HG03159 (cell line): Measurements from ENCODE around the gene CCDC6.
"Not testable (repeated sequence)": the region's sequence is repeated elsewhere in the genome, so short reads cannot be mapped to it uniquely, and the experiment has no call there.

Source experiments
- ATAC-seq: cut with Tn5 transposase; IDR thresholded peaks from one replicate; pipeline ENCODE4 v1.9.1; 2021; ENCODE audit warnings: mild to moderate bottlenecking, moderate library complexity; ENCODE audit not compliant: unreplicated experiment

The CCDC6 gene

DNA sequence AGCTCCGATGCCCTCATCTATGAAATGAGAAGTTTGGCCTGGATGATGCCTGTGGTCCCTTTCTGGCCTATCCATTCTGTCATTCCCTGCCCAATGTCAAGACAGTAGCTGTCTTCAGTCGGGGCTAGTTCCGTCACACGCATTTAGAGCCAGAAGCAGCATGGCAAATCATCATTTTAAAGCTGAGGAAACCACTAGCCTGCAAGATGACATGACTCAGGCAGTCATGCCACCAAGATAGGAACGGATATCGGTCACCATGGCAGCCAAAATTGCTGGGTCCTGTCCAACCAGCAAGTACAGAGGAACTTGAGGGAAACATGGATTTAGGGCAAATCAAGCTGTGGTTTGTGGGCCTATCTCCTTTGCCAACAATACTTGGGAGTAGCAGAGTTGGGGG, 88.6 kb downstream of the CCDC6 start:
- ATAC-seq, result no peak

DNA sequence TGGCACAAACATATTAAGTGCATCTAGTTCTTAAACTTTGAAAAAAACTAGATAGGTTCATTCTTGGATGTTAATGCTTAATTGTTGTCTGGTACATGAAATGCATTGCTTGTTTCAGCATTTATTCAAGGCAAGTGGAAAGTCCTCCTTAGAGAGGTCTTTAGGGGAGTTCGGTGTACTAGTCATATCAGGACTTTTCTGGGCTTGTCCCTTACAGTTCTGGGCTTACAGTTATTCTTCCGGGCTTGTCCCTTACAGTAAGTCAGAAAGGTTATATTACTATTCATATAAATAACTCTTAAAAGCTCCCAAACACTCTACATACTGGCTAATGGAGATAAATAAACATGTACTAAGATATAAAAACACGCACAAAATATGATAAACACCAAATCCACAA, 91.5 kb downstream of the CCDC6 start:
- no peak for ATAC-seq

DNA sequence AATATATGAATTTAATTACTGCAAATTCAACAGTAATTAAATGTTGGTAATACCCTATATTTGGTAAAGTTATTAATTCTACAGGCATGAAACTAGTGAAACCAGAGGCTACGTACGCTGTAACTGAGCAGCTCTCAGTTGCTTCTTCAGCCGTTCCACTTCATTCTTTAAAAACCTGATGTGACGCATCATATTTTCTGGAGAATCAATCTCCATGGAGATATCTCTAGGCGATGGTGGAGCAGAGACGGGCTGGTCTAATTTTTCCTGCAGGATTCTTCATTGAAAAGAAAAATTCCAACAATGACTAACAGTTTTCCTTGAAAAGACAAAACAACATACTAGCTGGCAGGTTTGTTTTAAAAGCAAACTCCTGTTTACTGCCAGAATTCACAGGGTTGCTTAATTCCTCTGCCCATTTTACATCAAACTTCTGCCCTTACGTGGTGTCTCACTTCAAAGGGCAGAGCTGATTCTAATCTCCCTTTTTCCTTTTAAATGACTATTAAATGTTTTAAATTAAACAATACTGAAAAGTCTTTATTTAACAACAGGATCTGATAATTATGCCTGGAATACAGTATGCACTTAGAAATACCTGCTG, 93.7 kb downstream of the CCDC6 start:
- ATAC-seq, result no peak

DNA sequence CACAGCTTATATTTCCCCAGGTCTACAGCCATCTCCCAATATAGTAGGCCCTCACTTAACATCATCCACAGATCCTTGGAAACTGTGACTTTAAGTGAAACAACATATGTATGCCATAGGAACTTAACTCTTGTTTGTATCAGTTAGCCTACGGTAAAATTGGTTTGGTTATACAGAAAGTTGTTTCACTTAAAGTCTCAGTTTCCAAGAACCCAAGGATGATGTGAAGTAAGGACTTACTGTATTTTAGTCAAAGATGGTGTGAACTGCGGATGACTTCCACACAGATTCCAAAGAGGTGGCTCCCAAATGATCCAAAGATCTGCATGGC, 96.7 kb downstream of the CCDC6 start:
- ATAC-seq, result no peak

DNA sequence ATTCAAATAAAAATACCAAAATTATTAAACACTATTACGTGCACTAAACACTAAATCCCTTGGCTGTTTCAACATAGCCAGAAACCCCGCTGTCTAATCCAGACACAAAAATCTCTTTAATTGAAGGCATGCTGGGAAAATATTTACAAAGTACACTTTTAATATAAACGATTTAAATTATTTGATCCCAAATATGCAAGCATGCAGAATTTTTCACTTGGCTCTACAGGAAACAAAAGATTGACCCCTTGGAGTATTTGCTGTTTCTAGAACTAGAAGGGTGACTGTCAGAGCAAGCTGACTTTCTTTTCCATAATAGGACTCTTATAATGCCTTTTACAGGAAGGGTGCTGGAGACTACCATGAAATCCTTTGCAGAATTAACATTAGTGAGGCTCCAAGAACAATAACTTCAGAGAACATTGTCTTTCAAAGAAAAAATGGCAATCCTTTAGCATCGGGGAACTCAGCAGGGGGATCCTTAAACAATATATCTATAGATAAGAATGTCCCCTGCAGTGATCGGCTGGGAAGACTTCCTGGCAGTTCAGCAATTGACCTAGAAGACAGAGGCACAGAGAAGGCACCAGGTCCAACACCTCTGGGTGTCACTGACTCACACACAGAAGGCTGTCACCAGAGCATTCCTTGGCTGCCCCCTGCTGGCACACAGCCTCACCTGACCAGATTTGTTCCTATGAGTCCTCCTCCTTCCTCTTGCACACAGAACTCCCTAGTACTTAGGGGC, 97.3 kb downstream of the CCDC6 start:
- ATAC-seq, result peak; percentile 96

DNA sequence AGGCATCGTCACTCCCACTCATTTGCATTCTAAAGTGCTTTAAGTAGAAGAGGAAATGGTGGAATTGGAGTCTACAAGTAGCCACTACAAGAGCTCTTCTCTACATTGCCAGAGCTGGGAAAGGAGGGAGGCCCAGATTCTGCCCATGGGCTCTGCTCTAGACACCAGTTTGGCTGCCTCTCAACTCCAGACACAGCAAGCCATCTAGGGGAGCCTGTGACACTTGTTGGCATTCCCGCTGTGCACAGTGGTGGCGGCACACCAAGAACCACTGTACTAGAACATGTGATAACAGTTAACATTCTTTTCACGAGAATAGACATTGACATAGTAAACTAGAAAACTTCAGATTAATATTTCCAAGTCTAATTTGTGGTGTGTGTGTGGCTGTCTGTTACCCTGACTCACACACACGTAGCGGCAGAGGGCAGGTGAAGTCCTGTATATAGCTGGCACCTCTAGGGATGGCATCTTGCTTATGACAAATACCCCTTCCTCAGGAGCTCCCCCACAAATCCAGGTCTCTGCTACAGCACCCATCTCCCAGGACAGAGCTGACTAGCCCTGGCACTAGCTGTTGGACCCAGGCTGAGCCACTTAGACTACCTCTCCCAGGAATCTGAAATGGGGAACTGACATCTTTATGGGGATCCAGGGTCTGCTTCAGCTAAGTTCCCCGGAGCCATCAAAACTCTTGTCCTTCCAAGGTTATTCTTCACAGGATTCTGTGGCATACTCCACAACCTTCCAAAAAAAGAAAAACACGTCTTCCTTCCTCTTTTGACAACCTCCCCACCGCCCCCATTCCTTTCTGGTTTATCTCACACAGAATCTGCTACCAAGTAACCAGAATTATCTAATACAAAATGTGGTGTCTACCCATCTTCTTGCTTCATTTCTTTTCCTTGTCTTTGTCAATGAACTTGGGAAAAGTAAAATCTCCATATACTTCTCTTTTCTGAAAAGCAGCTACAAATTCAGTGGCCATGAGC, 98.4 kb downstream of the CCDC6 start:
- no peak for ATAC-seq

DNA sequence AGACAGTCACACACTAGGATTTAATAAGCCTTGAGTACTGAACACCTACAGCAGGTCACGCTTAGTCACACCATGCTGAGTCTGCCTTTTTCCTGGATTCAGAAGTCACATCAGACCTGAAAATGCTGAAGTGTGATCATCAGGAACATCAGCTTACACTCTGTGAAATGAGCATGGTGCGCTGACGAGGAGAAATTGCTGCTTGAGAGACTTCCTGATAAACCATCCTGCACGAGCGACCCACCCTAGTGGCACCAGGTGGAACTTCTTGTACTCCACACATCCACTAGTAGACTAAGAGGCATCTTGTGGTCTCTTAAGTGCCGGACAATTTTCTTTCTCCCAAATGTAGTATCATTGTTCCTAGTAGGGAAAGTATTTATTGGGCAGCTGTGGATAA, 101.3 kb downstream of the CCDC6 start:
- no peak for ATAC-seq

DNA sequence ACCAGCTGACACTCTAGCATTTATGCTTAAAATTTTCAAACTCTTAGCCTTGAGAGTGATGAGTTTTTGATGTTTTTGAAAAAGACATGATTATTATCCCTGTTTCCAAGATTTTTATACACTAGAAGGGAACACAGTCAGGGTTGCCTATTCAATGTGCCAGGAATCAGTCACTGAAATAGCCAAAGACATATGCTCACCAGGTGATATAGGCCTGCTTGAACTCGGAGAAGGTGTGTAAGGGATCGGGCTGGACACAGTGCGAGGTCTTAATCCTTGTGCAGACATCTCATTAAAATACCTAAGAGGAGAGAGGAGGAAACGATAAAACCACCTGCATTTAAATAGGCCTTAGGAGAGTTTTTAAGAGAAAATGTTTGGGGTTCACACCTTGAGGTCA, 102.1 kb downstream of the CCDC6 start:
- no peak for ATAC-seq

DNA sequence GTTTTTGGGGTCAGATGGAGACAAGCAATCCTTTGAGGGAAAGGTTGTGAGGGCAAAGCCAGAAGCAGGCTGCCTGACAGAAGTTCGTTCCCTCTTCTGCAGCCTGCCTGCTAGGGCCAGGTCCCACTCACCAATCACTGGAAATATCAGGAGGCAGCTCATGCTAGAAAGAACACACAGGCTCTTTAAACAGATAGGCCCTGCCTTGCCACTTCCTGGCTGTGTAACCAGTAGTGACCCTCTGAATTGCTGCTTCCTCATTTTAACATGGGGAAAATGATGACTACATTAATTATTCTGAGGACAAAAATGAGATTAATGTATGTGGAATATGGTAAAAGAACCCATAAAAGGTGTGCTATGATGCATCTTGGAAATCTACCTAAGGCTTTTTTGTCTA, 102.6 kb downstream of the CCDC6 start:
- no peak for ATAC-seq

DNA sequence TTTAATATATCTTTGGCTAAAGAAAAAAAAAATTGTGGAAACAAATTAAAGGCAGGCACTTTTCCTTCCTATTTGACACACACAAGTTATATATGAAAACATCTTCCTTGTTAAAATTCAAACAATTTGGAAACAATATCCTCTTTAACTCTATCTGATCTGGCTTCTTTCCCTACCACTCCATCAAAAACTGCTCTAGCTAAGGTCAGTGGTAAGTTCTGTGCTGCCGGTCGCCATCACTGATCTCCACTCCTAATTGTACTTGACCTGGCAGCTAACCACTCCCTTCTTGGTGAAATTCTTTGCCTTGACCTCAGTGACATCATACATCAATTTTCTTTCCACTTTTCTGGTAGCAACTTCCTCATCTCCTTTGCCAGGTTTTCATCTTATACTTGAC, 105.2 kb downstream of the CCDC6 start:
- ATAC-seq, result no peak

DNA sequence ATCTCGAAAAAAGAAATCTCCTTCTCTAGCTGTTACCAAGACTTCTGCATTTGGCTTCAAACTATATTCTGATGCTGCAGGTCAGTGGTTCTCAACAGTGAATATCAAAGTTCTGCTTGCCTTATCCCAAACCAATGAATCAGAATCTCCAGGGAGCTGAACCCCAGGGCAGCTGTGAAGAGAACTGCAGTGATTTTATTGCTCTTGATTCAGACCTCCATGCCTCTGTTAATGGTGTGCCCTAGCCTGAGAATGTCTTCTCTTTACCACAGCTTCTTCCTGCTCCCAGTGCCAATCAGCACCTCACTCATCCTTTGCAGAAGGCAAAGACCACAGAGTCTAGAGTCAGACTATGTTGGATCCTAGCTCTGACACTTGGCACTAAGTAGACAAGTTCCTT, 106.9 kb downstream of the CCDC6 start:
- ATAC-seq, result no peak

DNA sequence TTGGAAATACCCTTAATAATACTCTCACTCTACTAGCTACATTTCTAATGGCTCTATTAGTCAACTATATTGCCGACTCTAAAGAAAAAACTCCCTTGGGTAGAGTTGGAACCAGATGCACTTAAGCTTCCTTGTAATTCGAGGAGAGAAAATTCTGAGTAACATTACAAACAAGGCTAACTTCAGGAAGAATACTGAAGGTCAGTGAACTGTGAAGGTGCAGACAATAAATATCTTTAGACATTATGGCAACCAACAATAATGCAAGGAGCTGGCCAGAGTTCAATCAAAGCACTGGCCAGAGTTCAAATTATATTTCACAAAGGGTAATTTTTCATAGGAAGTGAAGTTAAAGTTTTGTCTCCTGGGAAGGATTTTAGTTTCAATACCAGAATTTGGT, 112.4 kb downstream of the CCDC6 start:
- ATAC-seq, result no peak

DNA sequence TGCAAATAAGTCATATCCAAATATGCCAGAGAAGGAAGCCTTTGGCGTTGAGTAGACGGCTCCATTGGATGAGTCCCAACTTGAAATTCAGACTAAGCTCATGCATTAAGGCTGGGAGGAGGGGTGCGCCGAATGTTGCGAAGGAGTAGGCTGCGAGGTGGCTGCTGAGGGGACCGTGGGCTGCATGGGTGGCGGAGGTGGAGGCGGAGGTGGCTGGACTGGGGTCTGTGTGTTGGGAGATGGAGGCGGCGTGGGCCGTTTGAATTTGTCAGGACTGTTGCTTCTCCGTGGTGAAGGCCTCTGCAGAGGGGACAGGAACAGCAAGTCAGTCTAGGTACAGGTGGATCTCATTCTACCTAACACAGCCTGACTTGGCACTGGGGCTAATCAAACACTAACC, 113.5 kb downstream of the CCDC6 start:
- no peak for ATAC-seq

DNA sequence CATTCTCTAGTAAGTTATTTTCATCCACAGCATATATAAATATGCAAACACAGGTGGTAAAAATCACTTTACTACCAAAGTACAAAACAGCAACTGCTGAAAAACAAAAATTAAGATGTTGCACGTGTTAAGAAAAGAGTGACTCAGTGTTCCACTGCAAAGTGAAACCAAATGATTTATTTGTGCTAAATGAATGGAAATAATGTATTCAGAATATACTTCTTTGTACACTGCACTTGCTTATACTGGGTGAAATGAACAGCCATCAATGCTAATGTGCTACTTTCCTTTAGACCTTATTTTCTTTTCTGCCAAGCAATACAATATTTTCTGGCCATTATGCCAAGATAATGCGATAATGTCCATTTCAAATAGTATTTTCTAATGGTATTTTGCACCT, 114.8 kb downstream of the CCDC6 start:
- no peak for ATAC-seq

DNA sequence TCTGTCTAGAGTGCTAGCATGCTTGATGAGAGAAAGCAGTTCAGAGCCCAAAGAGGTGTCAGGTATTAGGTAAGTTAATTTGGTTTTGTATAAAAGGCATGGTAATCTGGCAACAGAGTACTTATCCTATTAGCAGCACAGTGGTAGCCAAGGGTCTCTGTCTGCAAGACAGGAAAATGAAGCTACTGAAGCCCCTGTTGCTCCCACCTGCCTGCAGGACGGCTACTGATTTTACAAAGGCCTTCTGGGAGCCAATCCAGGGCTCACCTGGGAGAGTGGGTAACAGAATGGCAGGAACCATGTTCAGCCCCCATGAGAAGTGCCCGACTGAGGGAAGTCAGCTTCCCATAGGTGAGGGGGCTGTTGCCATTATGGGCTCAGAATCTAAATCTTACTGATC, 116.3 kb downstream of the CCDC6 start:
- ATAC-seq, result not testable (repeated sequence)

DNA sequence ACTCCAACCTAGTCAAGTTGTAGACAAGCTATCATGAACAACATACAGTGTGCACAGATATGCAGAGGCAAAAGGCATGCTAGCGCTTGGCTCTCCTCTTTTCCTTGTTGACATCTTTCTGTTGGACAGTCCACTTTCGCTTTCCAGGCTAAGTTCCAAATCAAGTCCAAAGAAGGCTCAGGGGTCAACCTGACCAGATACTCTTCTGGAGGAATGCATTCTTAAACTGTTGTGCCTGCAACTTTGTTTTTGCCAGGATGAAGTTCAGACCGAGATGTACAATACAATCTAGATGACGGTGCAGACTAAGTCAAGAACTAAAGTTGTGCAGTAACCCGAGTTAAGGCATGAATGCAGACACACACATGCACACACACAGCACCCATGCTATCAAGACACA, 117.4 kb downstream of the CCDC6 start:
- not testable (repeated sequence) for ATAC-seq

DNA sequence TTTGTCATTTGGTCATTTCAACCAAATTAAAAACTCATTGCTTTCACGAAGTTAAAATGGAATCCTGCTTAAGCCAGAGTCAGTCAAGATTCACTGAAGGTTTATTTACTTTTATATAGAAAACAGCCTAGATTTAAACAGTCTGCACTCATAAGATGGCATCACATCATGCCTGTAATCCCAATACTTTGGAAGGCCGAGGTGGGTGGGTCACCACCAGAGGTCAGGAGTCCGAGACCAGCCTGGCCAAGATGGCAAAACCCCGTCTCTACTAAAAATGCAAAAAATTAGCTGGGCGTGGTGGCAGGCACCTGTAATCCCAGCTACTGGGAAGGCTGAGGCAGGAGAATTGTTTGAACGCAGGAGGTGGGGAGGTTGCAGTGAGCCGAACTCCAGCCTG, 119.3 kb downstream of the CCDC6 start:
- not testable (repeated sequence) for ATAC-seq

DNA sequence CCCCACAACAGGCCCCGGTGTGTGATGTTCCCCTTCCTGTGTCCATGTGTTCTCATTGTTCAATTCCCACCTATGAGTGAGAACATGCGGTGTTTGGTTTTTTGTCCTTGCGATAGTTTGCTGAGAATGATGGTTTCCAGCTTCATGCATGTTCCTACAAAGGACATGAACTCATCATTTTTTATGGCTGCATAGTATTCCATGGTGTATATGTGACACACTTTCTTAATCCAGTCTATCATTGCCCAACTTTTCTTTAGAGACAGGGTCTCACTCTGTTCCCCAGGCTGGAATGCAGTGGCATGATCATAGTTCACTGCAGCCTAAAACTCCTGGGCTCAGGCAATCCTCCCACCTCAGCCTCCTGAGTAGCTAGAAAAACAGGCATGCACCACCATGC, 120.9 kb downstream of the CCDC6 start:
- not testable (repeated sequence) for ATAC-seq

DNA sequence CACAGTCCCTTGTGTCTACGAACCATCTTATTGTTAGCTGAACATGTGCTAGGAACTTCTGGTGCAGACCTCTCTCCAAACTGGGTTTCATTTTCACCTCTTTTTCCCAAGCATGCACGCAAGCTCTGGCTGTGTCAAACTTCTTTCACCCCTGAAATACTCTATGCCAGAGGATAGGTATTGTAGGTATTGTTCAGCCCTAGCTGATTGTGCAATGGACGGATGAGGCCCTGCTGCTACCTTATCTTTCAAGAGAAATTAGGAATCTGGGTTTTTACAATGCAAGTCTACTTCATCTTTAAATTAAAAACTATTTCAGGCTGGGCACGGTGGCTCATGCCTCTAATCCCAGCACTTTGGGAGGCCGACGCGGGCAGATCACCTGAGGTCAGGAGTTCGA, 124.8 kb downstream of the CCDC6 start:
- ATAC-seq, result no peak

DNA sequence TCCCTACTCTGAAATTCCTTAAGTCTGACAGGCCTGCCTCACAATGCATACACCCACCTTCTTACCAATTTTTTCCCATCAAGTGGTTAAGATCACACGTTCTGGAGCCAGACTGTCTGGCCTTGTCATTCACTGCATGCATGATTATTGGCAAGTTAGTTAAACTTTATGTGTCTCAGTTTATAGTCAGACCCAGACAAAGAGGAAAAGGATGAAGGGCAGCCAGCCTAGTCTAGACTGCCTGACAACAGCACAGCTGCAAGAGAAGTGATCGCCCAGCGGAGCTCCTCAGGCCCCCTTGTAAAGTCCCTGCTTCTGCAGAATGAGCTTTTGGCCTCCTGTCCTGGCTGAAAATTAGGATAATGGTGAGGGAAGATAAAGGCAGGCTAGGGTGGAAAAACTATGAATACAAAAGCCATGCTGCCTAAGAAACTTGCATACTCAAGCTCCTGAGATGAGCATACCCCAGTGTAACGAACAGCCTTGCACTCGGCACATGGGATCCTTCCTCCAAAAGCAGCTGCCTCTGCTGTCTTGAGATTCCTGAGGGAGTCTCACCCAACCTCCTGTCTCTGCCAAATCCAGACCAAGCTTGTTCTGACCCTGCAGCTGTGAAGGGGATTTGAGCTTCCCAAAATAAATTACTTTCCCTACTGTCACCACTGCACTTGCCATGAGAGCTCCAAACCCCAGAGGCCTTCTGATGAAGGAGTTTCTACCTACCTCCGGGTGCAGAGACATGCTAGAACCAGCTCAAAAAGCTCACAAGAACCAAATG, 126.4 kb downstream of the CCDC6 start:
- ATAC-seq, result no peak

DNA sequence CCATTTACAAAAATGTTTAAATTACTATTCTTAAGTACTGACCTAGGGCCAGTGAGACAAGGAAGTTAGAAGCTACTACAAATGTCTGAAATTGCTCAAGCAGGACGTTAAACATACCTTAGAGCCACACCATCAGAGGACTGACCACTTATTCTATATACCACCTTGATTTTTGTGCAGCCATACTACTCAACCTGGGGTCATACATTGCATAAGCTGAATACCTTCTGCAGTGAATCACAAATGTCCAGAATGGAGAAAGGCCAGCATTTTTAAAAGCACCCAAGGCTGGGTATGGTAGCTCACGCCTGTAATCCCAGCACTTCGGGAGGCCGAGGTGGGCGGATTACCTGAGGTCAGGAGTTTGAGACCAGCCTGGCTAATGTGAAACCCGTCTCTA, 131.9 kb downstream of the CCDC6 start:
- no peak for ATAC-seq
